OCI-LY1 (cell line): ENCODE measurements around the gene ZFP82.

ENCODE experiments used
- H2AFZ ChIP-seq: fragments of 200-600 bp; sonication (generic), shearing (Covaris generic); 2 replicates; pipeline ENCODE4 v1.6.0; 2014; ENCODE audit warnings: antibody characterized with exemption, mild to moderate bottlenecking, low read length
- H3F3A ChIP-seq: fragments of 200-600 bp; sonication (generic), shearing (Covaris generic); 2 replicates; pipeline ENCODE4 v1.6.0; 2014; ENCODE audit warnings: mild to moderate bottlenecking, antibody characterized with exemption, low read length, moderate library complexity; ENCODE audit not compliant: insufficient read depth
- H3K27ac ChIP-seq: fragments of 200-600 bp; sonication (generic); 2 replicates; pipeline ENCODE4 v1.5.1; 2014; ENCODE audit warnings: low read length, mixed run types, mild to moderate bottlenecking, low read depth; ENCODE audit not compliant: poor library complexity, severe bottlenecking
- H3K27me3 ChIP-seq: fragments of 200-600 bp; sonication (generic); 2 replicates; pipeline ENCODE4 v1.6.0; 2014; ENCODE audit warnings: antibody characterized with exemption, mild to moderate bottlenecking, low read length, moderate library complexity; ENCODE audit not compliant: insufficient read depth
- H3K36me3 ChIP-seq: fragments of 200-600 bp; sonication (generic); 2 replicates; pipeline ENCODE4 v1.6.1; 2014; ENCODE audit warnings: mild to moderate bottlenecking, antibody characterized with exemption, low read length, moderate library complexity, mixed read lengths; ENCODE audit not compliant: insufficient read depth
- H3K4me1 ChIP-seq: fragments of 200-600 bp; sonication (generic); 2 replicates; pipeline ENCODE4 v1.5.1; 2014; ENCODE audit warnings: mild to moderate bottlenecking, low read length, moderate library complexity; ENCODE audit not compliant: insufficient read depth, severe bottlenecking
- H3K4me2 ChIP-seq: fragments of 200-600 bp; sonication (generic), shearing (Covaris generic); 2 replicates; pipeline ENCODE4 v1.6.1; 2014; ENCODE audit warnings: low read length
- H3K4me3 ChIP-seq: fragments of 200-600 bp; sonication (generic); 2 replicates; pipeline ENCODE4 v1.5.1; 2014; ENCODE audit warnings: low read length, low read depth, mild to moderate bottlenecking, mixed read lengths; ENCODE audit not compliant: poor library complexity, severe bottlenecking
- H3K79me2 ChIP-seq: fragments of 200-600 bp; shearing (Covaris generic); 2 replicates; pipeline ENCODE4 v1.6.1; 2016; ENCODE audit warnings: mixed run types, low read length, mixed read lengths; ENCODE audit not compliant: insufficient read depth
- H3K9ac ChIP-seq: fragments of 200-600 bp; sonication (generic), shearing (Covaris generic); 2 replicates; pipeline ENCODE4 v1.6.1; 2014; ENCODE audit warnings: mild to moderate bottlenecking, low read length, mixed read lengths
- H3K9me2 ChIP-seq: fragments of 200-600 bp; sonication (generic), shearing (Covaris generic); 2 replicates; pipeline ENCODE4 v1.6.1; 2014; ENCODE audit warnings: low read depth, mild to moderate bottlenecking, low read length, mixed read lengths
- H3K9me3 ChIP-seq: fragments of 200-600 bp; shearing (Covaris generic); 2 replicates; pipeline ENCODE4 v1.6.1; 2014; ENCODE audit warnings: low read length, mixed read lengths
- H4K20me1 ChIP-seq: fragments of 200-600 bp; sonication (generic), shearing (Covaris generic); 2 replicates; pipeline ENCODE4 v1.6.0; 2016; ENCODE audit warnings: mild to moderate bottlenecking, low read length; ENCODE audit not compliant: insufficient read depth
- EZH2 ChIP-seq: fragments of 200-600 bp; sonication (generic), shearing (Covaris generic); IDR thresholded peaks from 2 replicates; pipeline ENCODE4 v1.8.0; 2017; ENCODE audit warnings: borderline replicate concordance, mixed run types, mild to moderate bottlenecking, antibody characterized with exemption, low read length, moderate library complexity, mixed read lengths
- TF ChIP-seq, protein P1 (sequence below): fragments of 200-600 bp; sonication (generic), shearing (Covaris generic); IDR thresholded peaks from 2 replicates; pipeline ENCODE4 v1.5.1; 2017; ENCODE audit warnings: mild to moderate bottlenecking, antibody characterized with exemption, low read length, moderate library complexity, mixed read lengths

The ZFP82 gene

DNA sequence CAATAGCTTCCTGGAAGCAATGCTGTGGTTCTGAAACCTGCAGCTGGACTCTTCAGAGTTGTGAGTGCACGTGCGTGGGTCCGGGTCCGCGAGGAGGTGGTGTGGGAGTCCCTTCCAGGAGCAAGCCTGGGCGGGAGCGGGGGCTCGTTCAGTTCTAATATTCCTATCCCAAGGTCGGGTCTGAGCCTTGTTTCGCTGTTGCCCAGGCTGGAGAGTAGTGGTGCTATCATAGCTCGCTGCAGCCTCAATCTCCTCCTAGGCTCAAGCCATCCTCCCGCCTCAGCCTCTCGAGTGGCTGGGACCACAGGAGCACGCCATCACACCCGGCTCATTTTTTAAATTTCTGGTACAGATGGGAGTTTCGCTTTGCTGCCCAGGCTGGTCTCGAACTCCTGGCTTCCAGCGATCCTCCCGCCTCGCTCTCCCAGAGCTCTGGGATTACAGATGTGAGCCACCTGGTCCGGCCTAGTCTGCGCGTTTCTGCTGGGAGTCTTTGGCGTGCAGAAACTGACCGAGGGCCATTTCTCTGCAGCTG lies 625 bp downstream of the ZFP82 start:
- TF ChIP-seq, protein P1, sequence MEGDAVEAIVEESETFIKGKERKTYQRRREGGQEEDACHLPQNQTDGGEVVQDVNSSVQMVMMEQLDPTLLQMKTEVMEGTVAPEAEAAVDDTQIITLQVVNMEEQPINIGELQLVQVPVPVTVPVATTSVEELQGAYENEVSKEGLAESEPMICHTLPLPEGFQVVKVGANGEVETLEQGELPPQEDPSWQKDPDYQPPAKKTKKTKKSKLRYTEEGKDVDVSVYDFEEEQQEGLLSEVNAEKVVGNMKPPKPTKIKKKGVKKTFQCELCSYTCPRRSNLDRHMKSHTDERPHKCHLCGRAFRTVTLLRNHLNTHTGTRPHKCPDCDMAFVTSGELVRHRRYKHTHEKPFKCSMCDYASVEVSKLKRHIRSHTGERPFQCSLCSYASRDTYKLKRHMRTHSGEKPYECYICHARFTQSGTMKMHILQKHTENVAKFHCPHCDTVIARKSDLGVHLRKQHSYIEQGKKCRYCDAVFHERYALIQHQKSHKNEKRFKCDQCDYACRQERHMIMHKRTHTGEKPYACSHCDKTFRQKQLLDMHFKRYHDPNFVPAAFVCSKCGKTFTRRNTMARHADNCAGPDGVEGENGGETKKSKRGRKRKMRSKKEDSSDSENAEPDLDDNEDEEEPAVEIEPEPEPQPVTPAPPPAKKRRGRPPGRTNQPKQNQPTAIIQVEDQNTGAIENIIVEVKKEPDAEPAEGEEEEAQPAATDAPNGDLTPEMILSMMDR = no peak
- TF ChIP-seq EZH2 = no peak
- peaks cover 43% of the 10 kb centered on the region for H3K36me3 ChIP-seq
- peak overlapping the region; percentile 80 for H3K4me2 ChIP-seq
- H2AFZ ChIP-seq = no peak overlapping the region
- H3K9me2 ChIP-seq = no peaks in the 10 kb centered on the region
- no peaks in the 10 kb centered on the region for H3F3A ChIP-seq
- peak overlapping the region; percentile 97 for H3K4me3 ChIP-seq
- peak overlapping the region; percentile 73 for H3K27ac ChIP-seq
- no peaks in the 10 kb centered on the region for H3K27me3 ChIP-seq
- peaks cover 14% of the 10 kb centered on the region for H3K4me1 ChIP-seq
- peaks cover 39% of the 10 kb centered on the region for H3K79me2 ChIP-seq
- H3K9ac ChIP-seq = peak overlapping the region; percentile 91
- no peaks in the 10 kb centered on the region for H4K20me1 ChIP-seq
- H3K9me3 ChIP-seq = peaks cover 14% of the 10 kb centered on the region

DNA sequence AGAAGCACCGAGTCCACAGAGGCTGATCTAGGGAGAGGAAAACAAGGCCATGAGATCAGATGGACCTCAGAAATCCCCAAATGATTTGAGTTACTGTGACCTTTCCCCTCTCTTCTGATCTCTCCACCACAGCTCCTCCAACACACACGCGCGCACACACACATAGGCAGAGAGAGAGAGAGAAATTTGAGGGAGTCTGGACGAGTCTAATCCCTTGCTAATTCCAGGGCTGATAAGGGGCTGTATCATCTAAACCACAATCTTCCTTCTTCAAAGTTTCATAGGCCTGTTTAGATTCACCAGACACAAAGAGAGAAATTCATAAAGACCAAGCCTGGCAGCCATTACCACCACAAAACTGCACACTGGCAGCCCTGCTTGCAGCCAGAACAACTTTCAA lies 8.6 kb downstream of the ZFP82 start:
- Histone ChIP-seq H3F3A (no peaks in the 10 kb centered on the region), H3K9ac (no peak overlapping the region), H4K20me1 (no peaks in the 10 kb centered on the region), H3K9me3 (peaks cover 30% of the 10 kb centered on the region), H3K36me3 (peaks cover 96% of the 10 kb centered on the region), H3K4me2 (no peak overlapping the region), H3K27ac (no peak overlapping the region), H2AFZ (no peak overlapping the region), H3K9me2 (no peaks in the 10 kb centered on the region), H3K27me3 (no peaks in the 10 kb centered on the region), H3K79me2 (peaks cover 20% of the 10 kb centered on the region), H3K4me1 (no peaks in the 10 kb centered on the region), H3K4me3 (no peak overlapping the region)
- no peak for TF ChIP-seq EZH2
- TF ChIP-seq, protein P1 = no peak

DNA sequence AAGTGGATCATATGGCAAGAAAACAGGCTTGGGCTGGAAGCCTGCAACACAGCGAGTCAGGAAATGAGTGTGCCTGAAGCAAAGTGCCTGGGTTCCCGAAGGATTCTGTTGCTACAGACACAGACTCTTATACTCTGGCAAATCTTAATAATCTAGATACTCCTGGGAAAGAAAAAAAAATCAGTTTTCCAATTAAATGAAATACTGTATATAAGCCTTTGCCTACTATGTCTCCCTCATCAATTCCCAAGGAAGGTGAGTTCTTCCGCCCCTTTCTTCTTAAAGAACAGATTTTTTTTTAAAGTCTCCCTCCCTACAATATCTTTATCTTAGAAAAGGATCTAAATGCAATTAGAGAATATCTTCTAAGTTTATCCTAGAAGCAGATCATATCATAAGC lies 10.3 kb downstream of the ZFP82 start:
- peaks cover 99% of the 10 kb centered on the region for H3K36me3 ChIP-seq
- H3K79me2 ChIP-seq = peaks cover 13% of the 10 kb centered on the region; the same call in 1 of the 2 replicates
- no peak overlapping the region for H2AFZ ChIP-seq
- H3K27ac ChIP-seq = no peak overlapping the region
- H3K4me3 ChIP-seq = no peak overlapping the region
- H3K9ac ChIP-seq = no peak overlapping the region
- no peaks in the 10 kb centered on the region for H3K27me3 ChIP-seq
- H3K9me2 ChIP-seq = no peaks in the 10 kb centered on the region
- H4K20me1 ChIP-seq = no peaks in the 10 kb centered on the region
- no peak overlapping the region for H3K4me2 ChIP-seq
- peaks cover 25% of the 10 kb centered on the region for H3K9me3 ChIP-seq
- no peaks in the 10 kb centered on the region for H3F3A ChIP-seq
- H3K4me1 ChIP-seq = no peaks in the 10 kb centered on the region
- TF ChIP-seq, protein P1 = no peak
- no peak for TF ChIP-seq EZH2
